H9 (cell line): Measurements from ENCODE around the gene AGAP3. TPM values are rescaled to one million over a fixed set of nuclear protein-coding genes. Genes with fewer than 3 reads are reported as not detected.

ENCODE experiments used
- DNase-seq: peaks from one replicate; pipeline ENCODE4 v3.0.0-alpha.2; 2017
- H2AFZ ChIP-seq: one replicate; pipeline ENCODE4 v1.6.1; 2013; ENCODE audit warnings: mild to moderate bottlenecking, low read length, control low read depth, moderate library complexity
- H2AK5ac ChIP-seq: 2 replicates; pipeline ENCODE4 v1.6.1; 2013; ENCODE audit warnings: low read length, control low read depth, mixed read lengths; ENCODE audit not compliant: insufficient read length
- H2BK120ac ChIP-seq: one replicate; pipeline ENCODE4 v1.6.1; 2013; ENCODE audit warnings: low read depth, mild to moderate bottlenecking, low read length, control low read depth, inconsistent platforms; ENCODE audit not compliant: poor library complexity, severe bottlenecking
- H2BK12ac ChIP-seq: 2 replicates; pipeline ENCODE4 v1.6.1; 2013; ENCODE audit warnings: low read length, control low read depth, mixed read lengths, low read depth; ENCODE audit not compliant: insufficient read length
- H2BK15ac ChIP-seq: 2 replicates; pipeline ENCODE4 v1.6.1; 2013; ENCODE audit warnings: low read depth, low read length, control low read depth
- H2BK20ac ChIP-seq: one replicate; pipeline ENCODE4 v1.6.1; 2013; ENCODE audit warnings: low read depth, mild to moderate bottlenecking, low read length, control low read depth, inconsistent platforms; ENCODE audit not compliant: poor library complexity, severe bottlenecking
- H2BK5ac ChIP-seq: 2 replicates; pipeline ENCODE4 v1.6.1; 2013; ENCODE audit warnings: low read length, control low read depth, mixed read lengths; ENCODE audit not compliant: insufficient read length
- H3K14ac ChIP-seq: 2 replicates; pipeline ENCODE4 v1.6.1; 2013; ENCODE audit warnings: low read length, control low read depth; ENCODE audit not compliant: insufficient read depth
- H3K18ac ChIP-seq: 2 replicates; pipeline ENCODE4 v1.6.1; 2013; ENCODE audit warnings: low read depth, mild to moderate bottlenecking, mixed read lengths, low read length, control low read depth; ENCODE audit not compliant: insufficient read length
- H3K23ac ChIP-seq: 2 replicates; pipeline ENCODE4 v1.6.1; 2013; ENCODE audit warnings: low read length, control low read depth, mixed read lengths, low read depth; ENCODE audit not compliant: insufficient read length
- H3K23me2 ChIP-seq: 2 replicates; pipeline ENCODE4 v1.6.1; 2013; ENCODE audit warnings: low read depth, mild to moderate bottlenecking, mixed read lengths, low read length, control low read depth; ENCODE audit not compliant: insufficient read length, poor library complexity, severe bottlenecking
- H3K27ac ChIP-seq: 2 replicates; pipeline ENCODE4 v1.5.1; 2013; ENCODE audit warnings: low read length, control low read depth, mixed read lengths, low read depth; ENCODE audit not compliant: insufficient read length
- H3K27me3 ChIP-seq: 2 replicates; pipeline ENCODE4 v1.6.1; 2013; ENCODE audit warnings: low read length, control low read depth, inconsistent platforms; ENCODE audit not compliant: insufficient read depth
- H3K4ac ChIP-seq: 2 replicates; pipeline ENCODE4 v1.6.1; 2013; ENCODE audit warnings: low read depth, mild to moderate bottlenecking, control low read depth, inconsistent platforms, low read length, moderate library complexity
- H3K4me1 ChIP-seq: 2 replicates; pipeline ENCODE4 v1.6.1; 2013; ENCODE audit warnings: low read length, control low read depth, inconsistent platforms; ENCODE audit not compliant: insufficient read depth
- H3K4me2 ChIP-seq: 2 replicates; pipeline ENCODE4 v1.6.1; 2013; ENCODE audit warnings: low read length, control low read depth, mixed read lengths; ENCODE audit not compliant: insufficient read length, insufficient read depth
- H3K56ac ChIP-seq: 2 replicates; pipeline ENCODE4 v1.6.1; 2013; ENCODE audit warnings: low read depth, mild to moderate bottlenecking, mixed read lengths, low read length, control low read depth; ENCODE audit not compliant: insufficient read length
- H3K79me1 ChIP-seq: 2 replicates; pipeline ENCODE4 v1.6.1; 2013; ENCODE audit warnings: low read depth, mild to moderate bottlenecking, moderate library complexity, low read length, control low read depth, inconsistent platforms; ENCODE audit not compliant: insufficient read depth, poor library complexity, severe bottlenecking
- H3K79me2 ChIP-seq: 2 replicates; pipeline ENCODE4 v1.6.1; 2013; ENCODE audit warnings: low read length, control low read depth, inconsistent platforms; ENCODE audit not compliant: insufficient read depth
- H3K9ac ChIP-seq: 2 replicates; pipeline ENCODE4 v1.6.1; 2013; ENCODE audit warnings: low read length, control low read depth, mixed read lengths; ENCODE audit not compliant: insufficient read length; ENCODE audit errors: extremely low read depth
- H3K9me3 ChIP-seq: one replicate; pipeline ENCODE4 v1.6.1; 2013; ENCODE audit warnings: low read depth, low read length, inconsistent platforms; ENCODE audit not compliant: control insufficient read depth
- H3T11ph ChIP-seq: one replicate; pipeline ENCODE4 v1.6.1; 2013; ENCODE audit warnings: mild to moderate bottlenecking, low read length, control low read depth, inconsistent platforms
- H4K20me1 ChIP-seq: one replicate; pipeline ENCODE4 v1.6.1; 2013; ENCODE audit not compliant: control insufficient read depth, insufficient read length, insufficient read depth
- H4K5ac ChIP-seq: 2 replicates; pipeline ENCODE4 v1.6.1; 2013; ENCODE audit warnings: low read depth, mild to moderate bottlenecking, mixed read lengths, low read length, control low read depth; ENCODE audit not compliant: insufficient read length
- H4K8ac ChIP-seq: replicated peaks from 2 replicates; pipeline ENCODE4 v1.6.1; 2013; ENCODE audit warnings: low read length, control low read depth, mixed read lengths, low read depth; ENCODE audit not compliant: insufficient read length
- H4K91ac ChIP-seq: 2 replicates; pipeline ENCODE4 v1.6.1; 2013; ENCODE audit warnings: low read depth, mild to moderate bottlenecking, moderate library complexity, mixed read lengths, low read length, control low read depth; ENCODE audit not compliant: insufficient read length
- H3K27ac Mint-ChIP-seq, 3 experiments: 2 replicates in 2 of 3; 3 replicates in 1 of 3; pipeline ENCODE4 v1.8.0; 2020 to 2021; ENCODE audit warnings: mixed read lengths in 3 of 3, mild to moderate bottlenecking in 1 of 3, moderate library complexity in 1 of 3
- H3K27me3 Mint-ChIP-seq: 2 replicates; pipeline ENCODE4 v1.8.0; 2021; ENCODE audit warnings: low read depth, mild to moderate bottlenecking, moderate library complexity, mixed read lengths
- H3K36me3 Mint-ChIP-seq, 3 experiments: 2 replicates in 2 of 3; 3 replicates in 1 of 3; pipeline ENCODE4 v1.8.0; 2020 to 2021; ENCODE audit warnings: low read depth in 3 of 3, mixed read lengths in 3 of 3; ENCODE audit not compliant: insufficient read depth in 1 of 3
- H3K4me1 Mint-ChIP-seq, 2 experiments: 2 replicates each; pipeline ENCODE4 v1.8.0; 2020; ENCODE audit warnings: mixed read lengths in 2 of 2
- H3K4me3 Mint-ChIP-seq, 2 experiments: 2 replicates in 1 of 2; 3 replicates in 1 of 2; pipeline ENCODE4 v1.8.0; 2020 to 2021; ENCODE audit warnings: mild to moderate bottlenecking in 2 of 2, mixed read lengths in 2 of 2, moderate library complexity in 1 of 2
- H3K9me3 Mint-ChIP-seq, 2 experiments: 2 replicates in 1 of 2; 3 replicates in 1 of 2; pipeline ENCODE4 v1.8.0; 2020; ENCODE audit warnings: mild to moderate bottlenecking in 2 of 2, mixed read lengths in 2 of 2, moderate library complexity in 1 of 2
- WGBS: extraction: QIAGEN DNeasy Blood & Tissue Kit; methylation state at CpG from one replicate; pipeline ENCODE4 v1.1.7; 2013; ENCODE audit warnings: missing lambda C conversion rate, low lambda C conversion rate, mixed read lengths; ENCODE audit not compliant: insufficient read length; ENCODE audit errors: extremely low coverage; 5-methylcytosine and 5-hydroxymethylcytosine counted together
- total RNA-seq: library from RNA; stranded (reverse); gene quantifications from 2 replicates; pipeline ENCODE4 v1.2.1, GENCODE V29; 2021
- TF ChIP-seq, protein P1 (sequence below): fragments of 200-600 bp; sonication (generic); conservative IDR thresholded peaks from 3 replicates; pipeline ENCODE4 v1.8.0; 2021; ENCODE audit warnings: antibody characterized with exemption, mild to moderate bottlenecking

AGAP3 gene
- total RNA-seq, 1 experiment from 2014 or later, result 97.7 TPM

DNA sequence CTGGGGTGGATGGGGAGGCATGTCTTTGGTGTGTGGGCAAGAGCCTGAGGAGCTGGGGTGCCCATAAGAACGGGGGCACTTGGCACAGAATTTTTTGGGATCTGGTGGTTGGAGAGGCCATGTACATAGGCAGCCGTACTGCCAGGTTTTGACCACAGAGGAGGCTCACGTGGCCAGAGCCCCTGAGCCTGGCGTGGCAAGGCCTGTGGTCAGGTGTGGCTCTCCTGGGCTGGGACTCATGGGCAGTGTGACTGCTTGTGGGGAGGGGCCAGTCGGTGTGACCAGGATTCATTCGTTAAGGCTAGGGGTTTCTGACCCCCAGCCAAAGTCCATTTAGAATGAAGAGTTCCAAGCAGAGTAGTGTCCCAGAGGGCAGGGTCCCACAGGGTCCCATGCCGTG is 38.2 kb downstream of the AGAP3 start:
- no peak overlapping the region for H2BK120ac ChIP-seq
- no peak overlapping the region for H2BK15ac ChIP-seq
- H4K91ac ChIP-seq, result no peak overlapping the region
- H3K79me2 ChIP-seq, result no peaks in the 10 kb centered on the region
- no peak overlapping the region for H2AK5ac ChIP-seq
- no peak overlapping the region for H2BK12ac ChIP-seq
- no peaks in the 10 kb centered on the region for H3K9me3 Mint-ChIP-seq
- no peak overlapping the region for H3K9ac ChIP-seq
- H3K4me2 ChIP-seq, result no peak overlapping the region
- peaks cover 16% of the 10 kb centered on the region for H3K27me3 Mint-ChIP-seq
- H3K4me1 Mint-ChIP-seq, result peaks cover 19 to 26% of the 10 kb centered on the region in 2 experiments
- H3K4ac ChIP-seq, result no peak overlapping the region
- H3K36me3 Mint-ChIP-seq, result peaks cover 34 to 59% (median 51%) of the 10 kb centered on the region in 3 experiments
- no peak overlapping the region for H3K18ac ChIP-seq
- H3K9me3 ChIP-seq, result no peaks in the 10 kb centered on the region
- H3K27ac Mint-ChIP-seq, result no peak overlapping the region
- H3K79me1 ChIP-seq, result no peaks in the 10 kb centered on the region
- DNase-seq, result no peak
- no peak overlapping the region for H2BK20ac ChIP-seq
- no peaks in the 10 kb centered on the region for H3K27me3 ChIP-seq
- H4K5ac ChIP-seq, result no peak overlapping the region
- no peak overlapping the region for H3K27ac ChIP-seq
- no CpG with 5 or more reads among the region's 7 CpGs for WGBS
- no peak overlapping the region for H3T11ph ChIP-seq
- peaks cover 3% of the 10 kb centered on the region; the same call in 1 of the 2 replicates for H3K4me1 ChIP-seq
- H3K23me2 ChIP-seq, result peaks cover 10% of the 10 kb centered on the region
- H4K20me1 ChIP-seq, result no peaks in the 10 kb centered on the region
- H3K4me3 Mint-ChIP-seq, result peak overlapping the region in 1 of 2 experiments; percentile 85; a peak in 2 of 5 replicates
- H2AFZ ChIP-seq, result no peak overlapping the region
- H4K8ac ChIP-seq, result no peak overlapping the region
- H3K23ac ChIP-seq, result no peak overlapping the region
- no peak overlapping the region for H3K14ac ChIP-seq
- TF ChIP-seq, protein P1, sequence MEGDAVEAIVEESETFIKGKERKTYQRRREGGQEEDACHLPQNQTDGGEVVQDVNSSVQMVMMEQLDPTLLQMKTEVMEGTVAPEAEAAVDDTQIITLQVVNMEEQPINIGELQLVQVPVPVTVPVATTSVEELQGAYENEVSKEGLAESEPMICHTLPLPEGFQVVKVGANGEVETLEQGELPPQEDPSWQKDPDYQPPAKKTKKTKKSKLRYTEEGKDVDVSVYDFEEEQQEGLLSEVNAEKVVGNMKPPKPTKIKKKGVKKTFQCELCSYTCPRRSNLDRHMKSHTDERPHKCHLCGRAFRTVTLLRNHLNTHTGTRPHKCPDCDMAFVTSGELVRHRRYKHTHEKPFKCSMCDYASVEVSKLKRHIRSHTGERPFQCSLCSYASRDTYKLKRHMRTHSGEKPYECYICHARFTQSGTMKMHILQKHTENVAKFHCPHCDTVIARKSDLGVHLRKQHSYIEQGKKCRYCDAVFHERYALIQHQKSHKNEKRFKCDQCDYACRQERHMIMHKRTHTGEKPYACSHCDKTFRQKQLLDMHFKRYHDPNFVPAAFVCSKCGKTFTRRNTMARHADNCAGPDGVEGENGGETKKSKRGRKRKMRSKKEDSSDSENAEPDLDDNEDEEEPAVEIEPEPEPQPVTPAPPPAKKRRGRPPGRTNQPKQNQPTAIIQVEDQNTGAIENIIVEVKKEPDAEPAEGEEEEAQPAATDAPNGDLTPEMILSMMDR, result no peak
- no peak overlapping the region for H3K56ac ChIP-seq
- no peak overlapping the region for H2BK5ac ChIP-seq
